Measurements from ENCODE around the gene NAT10. TPM values are rescaled to one million over a fixed set of nuclear protein-coding genes. Genes with fewer than 3 reads are reported as not detected.

Gene NAT10
- total RNA-seq, 2 donors from 2014 or later: 13.3 to 16.0 TPM

DNA sequence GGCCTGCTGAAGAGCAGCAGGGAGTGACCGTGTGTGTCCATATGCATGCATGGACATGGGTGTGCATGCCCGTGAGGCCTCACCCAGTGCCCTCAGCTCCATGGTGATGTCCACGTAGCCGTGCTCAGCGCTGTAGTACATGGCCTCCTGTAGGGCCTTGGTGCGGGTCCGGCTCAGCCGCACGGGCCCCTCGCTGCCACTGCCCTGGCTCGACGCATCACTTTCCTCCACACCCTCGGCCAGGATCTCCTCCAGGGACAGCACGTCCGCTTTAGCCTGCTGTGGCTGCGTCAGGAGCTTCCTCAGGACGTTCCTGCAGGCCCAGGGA, 57.0 kb downstream of the NAT10 start:
- H3K9me3 ChIP-seq: no peaks in the 10 kb centered on the region
- DNase-seq (ENCODE audit: low spot score): no peak
- TF ChIP-seq CTCF (IDR thresholded peaks at IDR 0.05): no peak
- H3K27me3 ChIP-seq: no peaks in the 10 kb centered on the region
- H3K27ac ChIP-seq: no peak overlapping the region
- H3K36me3 ChIP-seq: peaks cover 82% of the 10 kb centered on the region
- H3K4me1 ChIP-seq: no peaks in the 10 kb centered on the region
- no peak overlapping the region for H3K4me3 ChIP-seq

GRCh38 chr11:34162856-34163255, 57.4 kb downstream of the NAT10 start:
- Histone ChIP-seq H3K27ac (no peak overlapping the region), H3K27me3 (no peaks in the 10 kb centered on the region), H3K4me1 (no peaks in the 10 kb centered on the region), H3K4me3 (no peak overlapping the region), H3K36me3 (peaks cover 81% of the 10 kb centered on the region), H3K9me3 (no peaks in the 10 kb centered on the region)
- DNase-seq (ENCODE audit: low spot score): no peak
- no peak for TF ChIP-seq CTCF (IDR thresholded peaks at IDR 0.05)

GRCh38 chr11:34165121-34165520, 59.7 kb downstream of the NAT10 start:
- no peak overlapping the region for H3K4me3 ChIP-seq
- peaks cover 73% of the 10 kb centered on the region for H3K36me3 ChIP-seq
- DNase-seq (ENCODE audit: low spot score): no peak
- H3K27ac ChIP-seq: no peak overlapping the region
- no peaks in the 10 kb centered on the region for H3K9me3 ChIP-seq
- H3K4me1 ChIP-seq: no peaks in the 10 kb centered on the region
- H3K27me3 ChIP-seq: no peaks in the 10 kb centered on the region
- no peak for TF ChIP-seq CTCF (IDR thresholded peaks at IDR 0.05)

DNA sequence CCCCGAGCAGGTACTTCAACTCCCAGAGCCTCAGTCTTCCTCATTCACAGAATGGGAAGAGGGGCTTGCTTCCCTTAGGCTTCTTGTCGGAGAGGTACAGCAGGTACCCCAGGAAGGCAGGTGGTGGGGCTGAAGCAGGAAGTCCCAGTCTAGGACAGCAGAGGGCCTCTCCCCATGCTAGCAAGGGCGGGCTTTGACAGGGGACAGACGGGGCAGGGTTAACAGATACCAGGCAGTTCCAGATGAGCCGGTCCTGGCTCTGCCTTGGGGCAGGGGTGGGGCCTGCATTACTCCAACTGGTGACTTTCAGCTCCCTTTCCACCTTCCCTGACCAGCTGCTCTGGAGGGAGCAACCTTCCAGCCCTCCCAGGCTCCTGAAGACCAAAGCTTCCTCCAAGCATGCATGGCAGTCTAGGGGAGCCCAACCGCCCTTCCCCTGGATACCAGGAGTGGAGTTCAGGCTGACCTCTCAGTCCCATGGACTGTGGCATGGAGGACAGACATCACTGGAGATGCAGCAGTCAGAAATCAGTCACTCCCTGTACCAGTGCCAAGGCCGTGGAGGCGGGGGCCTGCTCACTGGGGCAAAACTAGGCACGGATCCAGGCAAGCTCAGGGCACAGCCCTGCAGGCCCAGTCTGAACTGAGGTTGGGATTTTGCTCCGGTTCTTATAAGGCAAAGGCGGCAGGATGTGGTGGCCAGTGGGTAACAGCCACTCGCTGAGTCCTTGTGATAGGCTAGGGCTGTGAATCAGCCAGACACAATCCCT, 60.5 kb downstream of the NAT10 start:
- H3K36me3 ChIP-seq: peaks cover 81% of the 10 kb centered on the region
- TF ChIP-seq CTCF (IDR thresholded peaks at IDR 0.05): no peak

DNA sequence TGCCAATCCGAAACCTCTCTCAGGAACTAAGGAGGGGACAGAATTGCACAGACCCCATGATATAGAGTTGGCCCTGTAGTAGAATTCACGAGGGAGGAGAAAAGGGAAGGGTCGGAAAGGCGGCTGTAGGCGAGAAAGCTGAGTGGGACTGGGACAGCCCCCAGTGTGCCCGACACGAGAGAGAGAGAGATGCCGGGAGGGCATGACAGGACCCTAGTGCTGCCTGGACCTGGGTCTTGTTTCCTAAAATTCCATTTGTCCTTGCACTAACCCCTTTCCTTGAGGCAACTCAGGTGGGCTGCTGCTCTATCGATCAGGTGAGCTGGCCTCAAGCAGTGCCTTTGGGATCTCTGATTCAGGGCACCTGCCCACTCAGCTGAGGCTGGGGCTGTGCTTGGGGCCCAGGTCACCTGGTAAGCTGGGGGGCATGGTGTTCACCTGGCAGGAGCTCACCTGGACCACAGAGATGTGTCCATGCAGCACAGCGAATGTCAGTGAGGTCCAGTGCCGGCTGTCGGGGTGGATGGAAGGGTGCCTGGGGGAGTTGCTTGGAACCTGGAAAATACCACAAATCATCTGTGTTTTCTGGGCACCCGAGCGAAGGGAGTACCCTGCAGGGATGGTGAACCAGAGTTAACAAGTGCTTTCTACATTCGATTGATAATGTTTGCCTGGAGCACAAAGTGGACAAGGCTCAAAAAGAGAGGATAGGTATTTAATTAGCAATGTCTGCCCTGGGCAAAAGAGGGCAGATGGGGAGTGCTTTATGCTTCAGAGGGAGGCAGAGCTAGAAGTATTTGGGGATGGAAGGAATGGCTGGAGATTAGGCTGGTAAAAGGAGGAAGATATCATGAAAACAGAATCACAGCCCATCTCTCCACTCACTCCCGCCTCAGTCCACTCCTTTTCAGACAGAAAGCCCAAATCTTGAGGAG, 61.6 kb downstream of the NAT10 start:
- DNase-seq (ENCODE audit: low spot score): no peak
- Histone ChIP-seq H3K36me3 (peaks cover 73% of the 10 kb centered on the region), H3K9me3 (no peaks in the 10 kb centered on the region), H3K27ac (no peak overlapping the region), H3K4me1 (no peaks in the 10 kb centered on the region), H3K27me3 (no peaks in the 10 kb centered on the region), H3K4me3 (no peak overlapping the region)
- no peak for TF ChIP-seq CTCF (IDR thresholded peaks at IDR 0.05)

More for the DNA sequence above, 60.5 kb downstream of the NAT10 start:
- no peak for DNase-seq (ENCODE audit: low spot score)
- Histone ChIP-seq H3K9me3 (no peaks in the 10 kb centered on the region), H3K27ac (no peak overlapping the region), H3K27me3 (no peaks in the 10 kb centered on the region), H3K4me3 (no peak overlapping the region), H3K4me1 (no peaks in the 10 kb centered on the region)
